ENCODE measurements around the gene ITGB5.

ITGB5 gene

DNA sequence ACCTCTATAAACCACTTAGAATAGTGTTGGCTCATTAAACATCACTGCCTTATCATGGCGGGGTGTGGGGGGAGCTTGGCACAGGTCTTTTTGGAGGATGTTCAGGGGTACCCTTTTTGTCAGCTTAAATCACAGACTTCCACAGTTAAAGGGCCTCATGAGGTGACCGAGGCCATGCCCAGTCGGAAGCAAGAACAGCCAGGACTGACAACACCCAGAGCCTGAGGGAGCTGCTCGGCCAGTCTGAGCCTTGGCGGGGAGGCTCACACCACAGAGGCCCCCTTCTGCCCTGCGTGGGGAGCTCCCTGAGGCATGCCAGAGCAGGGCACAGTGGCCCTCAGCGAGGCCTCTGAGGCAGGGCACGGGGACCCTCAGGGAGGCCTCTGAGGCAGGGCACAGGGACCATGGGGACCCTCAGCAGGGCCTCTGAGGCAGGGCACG is 107.4 kb downstream of the ITGB5 start (continued):
- TF ChIP-seq TOX (CRISPR knock-in tag; IDR thresholded peaks at IDR 0.05; ENCODE audit: borderline replicate concordance) (no peak), SNAI2 (CRISPR knock-in tag; IDR thresholded peaks at IDR 0.05) (no peak), OSR1 (CRISPR knock-in tag; IDR thresholded peaks at IDR 0.05) (no peak)

DNA sequence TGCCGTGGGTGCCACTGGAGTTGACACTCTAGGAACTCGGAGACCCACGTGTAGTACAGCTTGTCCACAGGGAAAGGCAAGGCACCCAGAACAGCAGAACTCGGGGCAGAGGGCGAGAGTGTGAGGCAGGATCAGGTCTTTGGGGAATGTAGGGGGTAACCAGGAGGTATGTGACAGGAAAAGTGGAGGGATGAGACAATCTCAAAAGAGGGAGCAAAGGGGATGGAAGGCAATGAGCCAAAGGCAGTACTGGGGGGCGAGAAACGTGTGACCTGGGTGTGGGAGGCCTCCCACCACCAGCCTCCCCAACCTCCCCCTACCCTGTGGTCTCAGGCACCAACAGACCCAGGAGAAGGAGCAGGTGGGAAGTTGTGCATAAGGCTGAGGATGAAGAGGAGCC is 108.0 kb downstream of the ITGB5 start:
- TF ChIP-seq BACH2 (CRISPR knock-in tag; IDR thresholded peaks at IDR 0.05; ENCODE audit: borderline replicate concordance) (no peak), ESRRG (CRISPR knock-in tag; IDR thresholded peaks at IDR 0.05) (no peak)
- no peak for ATAC-seq

DNA sequence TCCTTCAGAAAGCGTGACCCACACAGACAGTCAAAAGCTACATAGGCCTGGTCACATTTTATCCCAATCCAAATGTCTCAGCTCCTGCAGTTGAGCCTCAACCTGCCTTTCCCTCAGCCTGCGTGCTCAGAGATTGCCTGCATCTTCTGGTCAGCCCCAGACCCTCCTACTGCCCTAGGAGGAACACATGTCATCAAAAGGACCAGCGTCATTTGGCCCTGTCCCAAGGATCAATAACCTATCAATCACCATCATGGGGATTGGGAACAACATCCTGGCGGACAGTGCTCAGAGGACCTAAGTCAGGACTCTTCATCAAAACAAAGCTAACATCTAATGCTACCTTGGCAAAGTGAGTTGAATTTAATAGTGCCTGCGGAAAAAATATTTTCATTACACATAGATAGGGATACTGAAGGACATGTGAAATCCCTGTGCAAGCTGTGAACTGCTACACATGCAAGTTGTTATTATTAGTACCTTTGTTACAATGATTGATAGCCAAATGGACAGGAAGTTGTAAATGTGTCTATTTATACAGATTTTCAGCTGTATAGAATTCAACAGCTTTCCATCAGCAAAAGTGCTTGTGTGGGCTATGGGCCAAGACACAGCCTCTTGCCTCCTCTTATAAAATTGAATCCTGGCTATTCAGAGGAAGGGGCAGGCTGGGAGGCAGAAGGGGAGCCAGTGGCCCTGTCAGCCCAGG is 109.2 kb downstream of the ITGB5 start:
- TF ChIP-seq, protein P1, sequence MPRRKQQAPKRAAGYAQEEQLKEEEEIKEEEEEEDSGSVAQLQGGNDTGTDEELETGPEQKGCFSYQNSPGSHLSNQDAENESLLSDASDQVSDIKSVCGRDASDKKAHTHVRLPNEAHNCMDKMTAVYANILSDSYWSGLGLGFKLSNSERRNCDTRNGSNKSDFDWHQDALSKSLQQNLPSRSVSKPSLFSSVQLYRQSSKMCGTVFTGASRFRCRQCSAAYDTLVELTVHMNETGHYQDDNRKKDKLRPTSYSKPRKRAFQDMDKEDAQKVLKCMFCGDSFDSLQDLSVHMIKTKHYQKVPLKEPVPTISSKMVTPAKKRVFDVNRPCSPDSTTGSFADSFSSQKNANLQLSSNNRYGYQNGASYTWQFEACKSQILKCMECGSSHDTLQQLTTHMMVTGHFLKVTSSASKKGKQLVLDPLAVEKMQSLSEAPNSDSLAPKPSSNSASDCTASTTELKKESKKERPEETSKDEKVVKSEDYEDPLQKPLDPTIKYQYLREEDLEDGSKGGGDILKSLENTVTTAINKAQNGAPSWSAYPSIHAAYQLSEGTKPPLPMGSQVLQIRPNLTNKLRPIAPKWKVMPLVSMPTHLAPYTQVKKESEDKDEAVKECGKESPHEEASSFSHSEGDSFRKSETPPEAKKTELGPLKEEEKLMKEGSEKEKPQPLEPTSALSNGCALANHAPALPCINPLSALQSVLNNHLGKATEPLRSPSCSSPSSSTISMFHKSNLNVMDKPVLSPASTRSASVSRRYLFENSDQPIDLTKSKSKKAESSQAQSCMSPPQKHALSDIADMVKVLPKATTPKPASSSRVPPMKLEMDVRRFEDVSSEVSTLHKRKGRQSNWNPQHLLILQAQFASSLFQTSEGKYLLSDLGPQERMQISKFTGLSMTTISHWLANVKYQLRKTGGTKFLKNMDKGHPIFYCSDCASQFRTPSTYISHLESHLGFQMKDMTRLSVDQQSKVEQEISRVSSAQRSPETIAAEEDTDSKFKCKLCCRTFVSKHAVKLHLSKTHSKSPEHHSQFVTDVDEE (CRISPR knock-in tag; IDR thresholded peaks at IDR 0.05): no peak
- TF ChIP-seq, protein P2, sequence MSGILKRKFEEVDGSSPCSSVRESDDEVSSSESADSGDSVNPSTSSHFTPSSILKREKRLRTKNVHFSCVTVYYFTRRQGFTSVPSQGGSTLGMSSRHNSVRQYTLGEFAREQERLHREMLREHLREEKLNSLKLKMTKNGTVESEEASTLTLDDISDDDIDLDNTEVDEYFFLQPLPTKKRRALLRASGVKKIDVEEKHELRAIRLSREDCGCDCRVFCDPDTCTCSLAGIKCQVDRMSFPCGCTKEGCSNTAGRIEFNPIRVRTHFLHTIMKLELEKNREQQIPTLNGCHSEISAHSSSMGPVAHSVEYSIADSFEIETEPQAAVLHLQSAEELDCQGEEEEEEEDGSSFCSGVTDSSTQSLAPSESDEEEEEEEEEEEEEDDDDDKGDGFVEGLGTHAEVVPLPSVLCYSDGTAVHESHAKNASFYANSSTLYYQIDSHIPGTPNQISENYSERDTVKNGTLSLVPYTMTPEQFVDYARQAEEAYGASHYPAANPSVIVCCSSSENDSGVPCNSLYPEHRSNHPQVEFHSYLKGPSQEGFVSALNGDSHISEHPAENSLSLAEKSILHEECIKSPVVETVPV (CRISPR knock-in tag; IDR thresholded peaks at IDR 0.05): no peak
- TF ChIP-seq ARNTL (CRISPR knock-in tag; IDR thresholded peaks at IDR 0.05; ENCODE audit: borderline replicate concordance, low read depth) (no peak), ZFP3 (CRISPR knock-in tag; IDR thresholded peaks at IDR 0.05) (no peak), ZNF70 (CRISPR knock-in tag; IDR thresholded peaks at IDR 0.05) (no peak), BACH2 (CRISPR knock-in tag; IDR thresholded peaks at IDR 0.05; ENCODE audit: borderline replicate concordance) (no peak), ISL1 (CRISPR knock-in tag; IDR thresholded peaks at IDR 0.05) (no peak)
- ATAC-seq: no peak

DNA sequence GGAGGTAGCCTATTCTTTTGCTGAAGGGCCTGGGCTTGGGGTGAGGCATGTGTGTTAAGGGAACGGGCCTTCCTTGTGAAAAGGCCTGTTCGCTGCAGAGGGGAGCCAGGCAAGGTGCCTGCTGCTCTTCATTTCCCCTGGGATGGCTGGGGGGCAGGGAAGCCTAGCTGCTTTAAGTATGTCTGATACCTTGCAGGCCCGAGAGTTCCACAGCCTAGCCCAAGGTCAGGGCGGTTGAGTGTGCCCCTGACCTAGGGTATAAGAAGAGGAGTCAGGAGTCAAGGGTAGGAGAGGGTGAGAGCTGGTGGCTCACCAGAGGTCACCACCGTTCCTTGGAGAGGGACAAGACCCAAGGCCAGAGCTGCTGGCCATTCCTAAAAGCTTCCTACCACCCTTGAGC is 110.3 kb downstream of the ITGB5 start:
- no peak for ATAC-seq
- TF ChIP-seq RARB (CRISPR knock-in tag; IDR thresholded peaks at IDR 0.05) (no peak), BACH2 (CRISPR knock-in tag; IDR thresholded peaks at IDR 0.05; ENCODE audit: borderline replicate concordance) (no peak), GLIS3 (CRISPR knock-in tag; IDR thresholded peaks at IDR 0.05) (no peak), ESRRG (CRISPR knock-in tag; IDR thresholded peaks at IDR 0.05) (no peak), ZFP30 (CRISPR knock-in tag; IDR thresholded peaks at IDR 0.05) (no peak), ZC3H10 (CRISPR knock-in tag; IDR thresholded peaks at IDR 0.05) (no peak), ZFP3 (CRISPR knock-in tag; IDR thresholded peaks at IDR 0.05) (no peak)
- TF ChIP-seq, protein P3, sequence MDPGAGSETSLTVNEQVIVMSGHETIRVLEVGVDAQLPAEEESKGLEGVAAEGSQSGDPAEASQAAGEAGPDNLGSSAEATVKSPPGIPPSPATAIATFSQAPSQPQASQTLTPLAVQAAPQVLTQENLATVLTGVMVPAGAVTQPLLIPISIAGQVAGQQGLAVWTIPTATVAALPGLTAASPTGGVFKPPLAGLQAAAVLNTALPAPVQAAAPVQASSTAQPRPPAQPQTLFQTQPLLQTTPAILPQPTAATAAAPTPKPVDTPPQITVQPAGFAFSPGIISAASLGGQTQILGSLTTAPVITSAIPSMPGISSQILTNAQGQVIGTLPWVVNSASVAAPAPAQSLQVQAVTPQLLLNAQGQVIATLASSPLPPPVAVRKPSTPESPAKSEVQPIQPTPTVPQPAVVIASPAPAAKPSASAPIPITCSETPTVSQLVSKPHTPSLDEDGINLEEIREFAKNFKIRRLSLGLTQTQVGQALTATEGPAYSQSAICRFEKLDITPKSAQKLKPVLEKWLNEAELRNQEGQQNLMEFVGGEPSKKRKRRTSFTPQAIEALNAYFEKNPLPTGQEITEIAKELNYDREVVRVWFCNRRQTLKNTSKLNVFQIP (CRISPR knock-in tag; IDR thresholded peaks at IDR 0.05; ENCODE audit: borderline replicate concordance, low read depth): no peak
- TF ChIP-seq, protein P1 (CRISPR knock-in tag; IDR thresholded peaks at IDR 0.05): no peak

DNA sequence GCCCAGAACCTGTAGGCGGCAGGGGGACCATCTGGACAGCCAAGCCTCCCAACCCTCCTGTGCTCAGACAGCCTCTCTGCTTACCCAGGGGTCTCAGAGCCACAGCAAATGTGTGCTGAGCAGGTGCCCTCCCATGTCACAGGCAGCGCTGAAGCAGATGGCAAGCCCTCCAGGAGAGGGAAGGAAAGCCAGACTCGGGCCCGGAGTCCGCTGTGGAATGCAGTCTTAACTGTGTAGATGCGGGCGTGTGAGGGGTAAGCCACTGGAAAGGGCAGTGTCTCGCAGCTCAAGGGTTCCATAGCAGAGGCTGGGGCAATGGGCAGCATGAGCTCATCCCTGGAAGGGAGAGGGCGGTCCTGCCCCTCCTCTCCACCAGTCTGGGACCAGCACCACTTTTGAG is 111.3 kb downstream of the ITGB5 start:
- TF ChIP-seq, protein P2 (CRISPR knock-in tag; IDR thresholded peaks at IDR 0.05): no peak
- TF ChIP-seq, protein P4, sequence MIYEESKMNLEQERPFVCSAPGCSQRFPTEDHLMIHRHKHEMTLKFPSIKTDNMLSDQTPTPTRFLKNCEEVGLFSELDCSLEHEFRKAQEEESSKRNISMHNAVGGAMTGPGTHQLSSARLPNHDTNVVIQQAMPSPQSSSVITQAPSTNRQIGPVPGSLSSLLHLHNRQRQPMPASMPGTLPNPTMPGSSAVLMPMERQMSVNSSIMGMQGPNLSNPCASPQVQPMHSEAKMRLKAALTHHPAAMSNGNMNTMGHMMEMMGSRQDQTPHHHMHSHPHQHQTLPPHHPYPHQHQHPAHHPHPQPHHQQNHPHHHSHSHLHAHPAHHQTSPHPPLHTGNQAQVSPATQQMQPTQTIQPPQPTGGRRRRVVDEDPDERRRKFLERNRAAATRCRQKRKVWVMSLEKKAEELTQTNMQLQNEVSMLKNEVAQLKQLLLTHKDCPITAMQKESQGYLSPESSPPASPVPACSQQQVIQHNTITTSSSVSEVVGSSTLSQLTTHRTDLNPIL (CRISPR knock-in tag; IDR thresholded peaks at IDR 0.05; ENCODE audit: low read depth): no peak
- no peak for TF ChIP-seq SNAI2 (CRISPR knock-in tag; IDR thresholded peaks at IDR 0.05)
- TF ChIP-seq, protein P3 (CRISPR knock-in tag; IDR thresholded peaks at IDR 0.05; ENCODE audit: borderline replicate concordance, low read depth): no peak

More for the DNA sequence above, 111.3 kb downstream of the ITGB5 start:
- no peak for ATAC-seq

All from SK-N-SH treated with all-trans-retinoic acid at 6 μM for 48 hours (cell line).